HepG2 (cell line): ENCODE measurements around the gene TRPC4AP. TPM values are rescaled to one million over a fixed set of nuclear protein-coding genes. Genes with fewer than 3 reads are reported as not detected.

ENCODE experiments used
- DRAP1 ChIP-seq: IDR thresholded peaks from 2 replicates; pipeline ENCODE4 v1.6.1; 2016; ENCODE audit warnings: missing genetic modification reagents, missing compliant biosample characterization
- MAX ChIP-seq: IDR thresholded peaks from 2 replicates; pipeline ENCODE4 v1.6.1; 2012; ENCODE audit warnings: inconsistent platforms
- MEF2D ChIP-seq: sonication (generic); formaldehyde crosslinking; IDR thresholded peaks from 2 replicates; pipeline ENCODE4 v1.5.1; 2020; ENCODE audit warnings: mild to moderate bottlenecking, missing genetic modification reagents
- NRL ChIP-seq: sonication (generic); formaldehyde crosslinking; IDR thresholded peaks from 2 replicates; pipeline ENCODE4 v1.5.0; 2020; ENCODE audit warnings: missing genetic modification reagents, mild to moderate bottlenecking, moderate library complexity, borderline replicate concordance
- PLSCR1 ChIP-seq: sonication (generic); formaldehyde crosslinking; IDR thresholded peaks from 2 replicates; pipeline ENCODE4 v1.5.0; 2020; ENCODE audit warnings: missing genetic modification reagents, mild to moderate bottlenecking, borderline replicate concordance
- RFX1 ChIP-seq: fragments of 450-650 bp; IDR thresholded peaks from 2 replicates; pipeline ENCODE4 v1.6.1; 2017
- TEAD2 ChIP-seq: sonication (generic); formaldehyde crosslinking; IDR thresholded peaks from 2 replicates; pipeline ENCODE4 v1.9.0; 2021; ENCODE audit warnings: missing genetic modification reagents
- U2AF2 ChIP-seq: fragments of 200-400 bp; formaldehyde crosslinking; IDR thresholded peaks from 2 replicates; pipeline ENCODE4 v1.6.1; 2017; ENCODE audit warnings: low read depth, mild to moderate bottlenecking, low read length
- ZBTB1 ChIP-seq: sonication (generic); formaldehyde crosslinking; IDR thresholded peaks from 2 replicates; pipeline ENCODE4 v1.4.0; 2020; ENCODE audit warnings: missing genetic modification reagents, borderline replicate concordance
- ZBTB10 ChIP-seq: sonication (generic); formaldehyde crosslinking; IDR thresholded peaks from 2 replicates; pipeline ENCODE4 v1.4.0; 2020; ENCODE audit warnings: missing genetic modification reagents, borderline replicate concordance
- ZFP36 ChIP-seq: fragments of 150-350 bp; IDR thresholded peaks from 2 replicates; pipeline ENCODE4 v1.6.1; 2018; ENCODE audit warnings: borderline replicate concordance, low read length, low read depth; ENCODE audit not compliant: partially characterized antibody
- ZKSCAN8 ChIP-seq: IDR thresholded peaks from 2 replicates; pipeline ENCODE4 v1.6.1; 2016; ENCODE audit warnings: borderline replicate concordance, missing genetic modification reagents, missing compliant biosample characterization
- ZNF138 ChIP-seq: sonication (generic); formaldehyde crosslinking; IDR thresholded peaks from 2 replicates; pipeline ENCODE4 v1.5.0; 2020; ENCODE audit warnings: mild to moderate bottlenecking, low read depth, missing genetic modification reagents
- ZNF564 ChIP-seq: sonication (generic); formaldehyde crosslinking; IDR thresholded peaks from 2 replicates; pipeline ENCODE4 v1.8.1; 2023; ENCODE audit warnings: mild to moderate bottlenecking, missing genetic modification reagents
- ZNF574 ChIP-seq: sonication (generic); formaldehyde crosslinking; IDR thresholded peaks from 2 replicates; pipeline ENCODE4 v1.4.0; 2020; ENCODE audit warnings: missing genetic modification reagents
- ZNF644 ChIP-seq: IDR thresholded peaks from 2 replicates; pipeline ENCODE4 v1.6.1; 2016; ENCODE audit warnings: low read depth
- ZNF766 ChIP-seq: sonication (generic); formaldehyde crosslinking; IDR thresholded peaks from 2 replicates; pipeline ENCODE4 v1.5.0; 2020; ENCODE audit warnings: missing genetic modification reagents, borderline replicate concordance
- ZNF788 ChIP-seq: sonication (generic); formaldehyde crosslinking; IDR thresholded peaks from 2 replicates; pipeline ENCODE4 v1.5.0; 2020; ENCODE audit warnings: mild to moderate bottlenecking, missing genetic modification reagents, borderline replicate concordance
- ZNF800 ChIP-seq: sonication (generic); formaldehyde crosslinking; IDR thresholded peaks from 2 replicates; pipeline ENCODE4 v1.4.0; 2020; ENCODE audit warnings: missing genetic modification reagents
- ZSCAN12 ChIP-seq: sonication (generic); formaldehyde crosslinking; IDR thresholded peaks from 2 replicates; pipeline ENCODE4 v1.9.0; 2021; ENCODE audit warnings: mild to moderate bottlenecking, missing genetic modification reagents
- polyA plus RNA-seq, 8 experiments: library from polyadenylated mRNA; depleted of rRNA in 3 of 8; stranded (reverse) in 7 of 8; unstranded in 1 of 8; fragments of >200 nt; fragmentation: Illumina TruSeq in 4 of 8; extraction: Trizol in 4 of 8; gene quantifications; 2 replicates each; pipeline versions ENCODE4 v1.2.1 to v1.2.3, GENCODE V29; 2011 to 2016; ENCODE audit warnings: low read depth in 4 of 8, missing spikeins in 1 of 8, mixed read lengths in 1 of 8; ENCODE audit not compliant: insufficient read depth in 1 of 8
- total RNA-seq, 5 experiments: library from RNA; depleted of rRNA; stranded (reverse); fragments of >200 nt; fragmentation: Illumina TruSeq; extraction: Trizol; gene quantifications; 2 replicates each; pipeline ENCODE4 v1.2.3, GENCODE V29; 2016; ENCODE audit warnings: low read depth in 1 of 5

Gene TRPC4AP
- total and polyA plus RNA-seq, 2 of the 13 experiments (the other 11 are each of a cell fraction or from before 2014, with no cell fraction given): 136 to 137 TPM

GRCh38 chr20:35092524-35093266 is at the start of gene TRPC4AP (continued):
- peak; percentile 90 for TF ChIP-seq DRAP1
- TF ChIP-seq RFX1: no peak
- TF ChIP-seq ZNF574 (CRISPR knock-in tag): peak; percentile 98
- TF ChIP-seq ZBTB10 (CRISPR knock-in tag): peak; percentile 88
- peak; percentile 97 for TF ChIP-seq NRL
- peak; percentile 99 for TF ChIP-seq MAX
- peak; percentile 38; the same call in 1 of the 2 replicates for TF ChIP-seq ZNF644 (CRISPR knock-in tag)
- TF ChIP-seq ZBTB1 (CRISPR knock-in tag): no peak
- TF ChIP-seq ZNF138 (CRISPR knock-in tag): peak; percentile 94; the same call in 1 of the 2 replicates
- peak; percentile 96 for TF ChIP-seq ZNF766 (CRISPR knock-in tag)
- no peak; the same call in 1 of the 2 replicates for TF ChIP-seq ZSCAN12
- TF ChIP-seq TEAD2: peak; percentile 91
- peak; percentile 91 for TF ChIP-seq ZNF800
- peak; percentile 91 for TF ChIP-seq MEF2D (CRISPR knock-in tag)
- peak; percentile 90 for TF ChIP-seq ZNF564 (CRISPR knock-in tag)
- TF ChIP-seq ZKSCAN8 (CRISPR knock-in tag): peak; percentile 73; the same call in 1 of the 2 replicates
- peak; percentile 96; the same call in 1 of the 2 replicates for TF ChIP-seq PLSCR1 (CRISPR knock-in tag)
- TF ChIP-seq ZFP36: peak; percentile 12
- TF ChIP-seq U2AF2: 0 out of 2 replicates have a peak, but pooled peaks have one; percentile 72
- peak; percentile 98 for TF ChIP-seq ZNF788 (CRISPR knock-in tag)
